Esophagus muscularis mucosa (tissue), 4 donors: ENCODE results near the gene ADCY7. TPM values are rescaled to one million over a fixed set of nuclear protein-coding genes. Genes with fewer than 3 reads are reported as not detected.
A peak's percentile ranks its signal among the peaks of the same experiment; 100 is the strongest.

ENCODE experiments used
- DNase-seq: peaks from one replicate; pipeline ENCODE4 v3.0.0-alpha.2; 2017; ENCODE audit errors: extremely low spot score
- H3K27ac ChIP-seq, 4 donors: fragments of 200-600 bp; sonication (generic); replicated peaks in 1 of 4; 1 replicate in 3 of 4; 2 replicates in 1 of 4; pipeline ENCODE4 v1.5.1; 2016 to 2019; ENCODE audit warnings: mild to moderate bottlenecking in 1 of 4
- H3K27me3 ChIP-seq, 4 donors: fragments of 200-600 bp; sonication (generic); one replicate each; pipeline versions ENCODE4 v1.5.1 to v1.6.0; 2016 to 2019
- H3K36me3 ChIP-seq, 4 donors: fragments of 200-600 bp; sonication (generic); one replicate each; pipeline ENCODE4 v1.5.1; 2016 to 2019
- H3K4me1 ChIP-seq, 4 donors: fragments of 200-600 bp; sonication (generic); one replicate each; pipeline ENCODE4 v1.5.1; 2016 to 2019
- H3K4me3 ChIP-seq, 4 donors: fragments of 200-600 bp; sonication (generic); 1 replicate in 2 of 4; 2 replicates in 2 of 4; pipeline ENCODE4 v1.5.1; 2016 to 2019; ENCODE audit warnings: mild to moderate bottlenecking in 4 of 4, moderate library complexity in 1 of 4
- H3K9me3 ChIP-seq, 4 donors: fragments of 200-600 bp; sonication (generic); 1 replicate in 3 of 4; 2 replicates in 1 of 4; pipeline ENCODE4 v1.5.1; 2016 to 2019
- CTCF ChIP-seq, 3 experiments: fragments of 200-600 bp in 2 of 3; fragments of 450-650 bp in 1 of 3; sonication (generic) in 2 of 3; IDR thresholded peaks; one replicate each; pipeline ENCODE4 v1.5.1; 2017 to 2019; ENCODE audit warnings: antibody characterized with exemption in 3 of 3, mild to moderate bottlenecking in 2 of 3, moderate library complexity in 1 of 3
- EP300 ChIP-seq: sonication (generic); formaldehyde crosslinking; IDR thresholded peaks from one replicate; pipeline ENCODE4 v1.6.1; 2017; ENCODE audit warnings: antibody characterized with exemption
- POLR2A ChIP-seq: fragments of 450-650 bp; IDR thresholded peaks from one replicate; pipeline ENCODE4 v1.6.1; 2017; ENCODE audit warnings: antibody characterized with exemption, moderate library complexity, mild to moderate bottlenecking, low read depth
- POLR2AphosphoS5 ChIP-seq, 2 donors: sonication (generic); formaldehyde crosslinking; IDR thresholded peaks; one replicate each; pipeline ENCODE4 v1.6.1; 2017; ENCODE audit warnings: antibody characterized with exemption in 2 of 2
- WGBS: methylation state at CpG from one replicate; pipeline ENCODE4 v1.1.5; 2018; 5-methylcytosine and 5-hydroxymethylcytosine counted together
- intact Hi-C: fragments of 100-400 bp; cut with DNase I; formaldehyde crosslinking; loops from one replicate; pipeline ENCODE4 v1.15.1; 2023
- total RNA-seq, 4 donors: library from RNA; depleted of rRNA; stranded (reverse); fragments of >200 nt; gene quantifications; one replicate each; pipeline versions ENCODE4 v1.1.0 to v1.2.1, GENCODE V29; 2016

ADCY7 gene
- total RNA-seq, 4 donors from 2014 or later, result 12.3 to 17.4 (median 15.6) TPM

- H3K4me1 ChIP-seq, result peaks cover 0 to 15% (median 9%) of the 10 kb centered on the region in 4 donors
- no peaks in the 10 kb centered on the region for H3K9me3 ChIP-seq
- peaks cover 17 to 60% (median 43%) of the 10 kb centered on the region in 4 donors for H3K36me3 ChIP-seq
- no peak overlapping the region for H3K27ac ChIP-seq
- no peak overlapping the region for H3K4me3 ChIP-seq
- no peaks in the 10 kb centered on the region for H3K27me3 ChIP-seq
- TF ChIP-seq POLR2A (no peak), EP300 (no peak), POLR2AphosphoS5 (IDR thresholded peaks at IDR 0.05) (no peak), CTCF (IDR thresholded peaks at IDR 0.05) (no peak)
- 90% methylated on average over 2 of the region's 2 CpGs for WGBS
- no peak for DNase-seq
- intact Hi-C loops, result loop anchor here (10.0 kb wide), 2 partner anchors 137 to 327 kb away; partner anchors contain the start of gene CNEP1R1
Observed at GRCh38 chr16:50351952-50352351, 85.6 kb downstream of the ADCY7 start.

GRCh38 chr16:50354082-50354481 is 87.7 kb downstream of the ADCY7 start:
- Histone ChIP-seq H3K27me3 (no peaks in the 10 kb centered on the region), H3K4me3 (no peak overlapping the region), H3K27ac (peak overlapping the region in 2 of 4 donors; percentile 24 to 25), H3K9me3 (no peaks in the 10 kb centered on the region), H3K4me1 (peaks cover 0 to 18% (median 11%) of the 10 kb centered on the region in 4 donors), H3K36me3 (peaks cover 16 to 65% (median 43%) of the 10 kb centered on the region in 4 donors)
- intact Hi-C loops, result loop anchor here (10.0 kb wide), 2 partner anchors 139 to 329 kb away; partner anchors contain the start of gene CNEP1R1
- WGBS, result 36% methylated on average over 1 of the region's 1 CpG
- DNase-seq, result no peak
- no peak for TF ChIP-seq EP300
- TF ChIP-seq POLR2A, result no peak
- TF ChIP-seq POLR2AphosphoS5 (IDR thresholded peaks at IDR 0.05), result no peak
- TF ChIP-seq CTCF (IDR thresholded peaks at IDR 0.05), result no peak

- WGBS, result 74% methylated on average over 11 of the region's 11 CpGs
- H3K27ac ChIP-seq, result peak overlapping the region in 2 of 4 donors; percentile 24 to 25
Observed at GRCh38 chr16:50354629-50355456, 88.5 kb downstream of the ADCY7 start.

GRCh38 chr16:50359626-50360025 is 93.3 kb downstream of the ADCY7 start:
- intact Hi-C loops, result loop anchor here (5.0 to 10.0 kb wide), 5 partner anchors 37 to 335 kb away; partner anchors contain the start of genes CNEP1R1, HEATR3 and TENT4B
- 55% methylated on average over 1 of the region's 1 CpG for whole genome bisulfite sequencing
- TF ChIP-seq CTCF (IDR thresholded peaks at IDR 0.05) (no peak), POLR2AphosphoS5 (IDR thresholded peaks at IDR 0.05) (no peak), EP300 (no peak), POLR2A (no peak)
- no peaks in the 10 kb centered on the region for H3K9me3 ChIP-seq
- H3K27ac ChIP-seq, result peak overlapping the region in 3 of 4 donors; percentile 63 to 68 (median 64)
- H3K27me3 ChIP-seq, result no peaks in the 10 kb centered on the region
- H3K36me3 ChIP-seq, result peaks cover 0 to 36% (median 18%) of the 10 kb centered on the region in 4 donors
- no peak for DNase-seq
- H3K4me1 ChIP-seq, result peaks cover 9 to 54% (median 35%) of the 10 kb centered on the region in 4 donors
- H3K4me3 ChIP-seq, result no peak overlapping the region

More at GRCh38 chr16:50354629-50355456, 88.5 kb downstream of the ADCY7 start:
- H3K4me3 ChIP-seq, result no peak overlapping the region
- DNase-seq, result no peak
- H3K27me3 ChIP-seq, result no peaks in the 10 kb centered on the region
- TF ChIP-seq EP300 (no peak), CTCF (IDR thresholded peaks at IDR 0.05) (peak; percentile 64 to 72 (median 72)), POLR2AphosphoS5 (IDR thresholded peaks at IDR 0.05) (no peak), POLR2A (no peak)
- peaks cover 10 to 58% (median 36%) of the 10 kb centered on the region in 4 donors for H3K36me3 ChIP-seq
- H3K9me3 ChIP-seq, result no peaks in the 10 kb centered on the region
- intact Hi-C loops, result loop anchor here (5.0 to 10.0 kb wide), 3 partner anchors 33 to 330 kb away; partner anchors contain the start of gene CNEP1R1
- H3K4me1 ChIP-seq, result peaks cover 0 to 25% (median 16%) of the 10 kb centered on the region in 4 donors
